Astrocyte (in vitro differentiated cells and primary cell): Measurements from ENCODE around the gene H2BK1. TPM values are rescaled to one million over a fixed set of nuclear protein-coding genes. Genes with fewer than 3 reads are reported as not detected.

Experiments
- DNase-seq: peaks from one replicate; pipeline ENCODE4 v3.0.0-alpha.2; 2010; ENCODE audit warnings: low read depth
- FAIRE-seq: peaks from 2 replicates; lab custom pipeline; 2011; peaks lifted over from hg19 to GRCh38; lab: Jason Lieb, UNC
- H2AFZ ChIP-seq: 2 replicates; pipeline ENCODE4 v1.6.0; 2012; ENCODE audit warnings: low read depth, low read length, inconsistent platforms
- H3K27ac ChIP-seq: 2 replicates; pipeline ENCODE4 v1.5.1; 2011; ENCODE audit warnings: low read depth, low read length, inconsistent platforms
- H3K27me3 ChIP-seq: 2 replicates; pipeline ENCODE4 v1.6.0; 2011; ENCODE audit warnings: low read length, inconsistent platforms; ENCODE audit not compliant: insufficient read depth
- H3K36me3 ChIP-seq: 2 replicates; pipeline ENCODE4 v1.5.1; 2011; ENCODE audit warnings: low read length, inconsistent platforms; ENCODE audit not compliant: insufficient read depth
- H3K4me1 ChIP-seq: 2 replicates; pipeline ENCODE4 v1.5.1; 2011; ENCODE audit warnings: low read length, inconsistent platforms; ENCODE audit not compliant: insufficient read depth
- H3K4me2 ChIP-seq: 2 replicates; pipeline ENCODE4 v1.6.0; 2012; ENCODE audit warnings: low read length, inconsistent platforms
- H3K4me3 ChIP-seq: 2 replicates; pipeline ENCODE4 v1.5.1; 2011; ENCODE audit warnings: low read depth, mild to moderate bottlenecking, low read length, inconsistent platforms; ENCODE audit not compliant: insufficient read depth
- H3K79me2 ChIP-seq: 2 replicates; pipeline ENCODE4 v1.6.0; 2012; ENCODE audit warnings: mild to moderate bottlenecking, low read length, inconsistent platforms; ENCODE audit not compliant: insufficient read depth
- H3K9ac ChIP-seq: 2 replicates; pipeline ENCODE4 v1.6.0; 2012; ENCODE audit warnings: mild to moderate bottlenecking, low read length, inconsistent platforms
- H3K9me3 ChIP-seq: 2 replicates; pipeline ENCODE4 v1.5.1; 2012; ENCODE audit warnings: low read depth, mild to moderate bottlenecking, low read length, inconsistent platforms; ENCODE audit not compliant: insufficient read depth
- H4K20me1 ChIP-seq: 2 replicates; pipeline ENCODE4 v1.6.0; 2012; ENCODE audit warnings: low read length, inconsistent platforms; ENCODE audit not compliant: insufficient read depth
- H3K27ac Mint-ChIP-seq: one replicate; pipeline ENCODE4 v1.8.0; 2021; ENCODE audit warnings: mild to moderate bottlenecking, mixed read lengths; ENCODE audit not compliant: unreplicated experiment
- H3K27me3 Mint-ChIP-seq: one replicate; pipeline ENCODE4 v1.8.0; 2021; ENCODE audit warnings: low read depth, mixed read lengths; ENCODE audit not compliant: unreplicated experiment
- H3K36me3 Mint-ChIP-seq: one replicate; pipeline ENCODE4 v1.8.0; 2021; ENCODE audit warnings: low read depth, mixed read lengths; ENCODE audit not compliant: unreplicated experiment
- H3K4me1 Mint-ChIP-seq: one replicate; pipeline ENCODE4 v1.8.0; 2021; ENCODE audit warnings: low read depth, mixed read lengths; ENCODE audit not compliant: unreplicated experiment
- H3K4me3 Mint-ChIP-seq: one replicate; pipeline ENCODE4 v1.8.0; 2021; ENCODE audit warnings: mild to moderate bottlenecking, moderate library complexity, mixed read lengths; ENCODE audit not compliant: unreplicated experiment
- H3K9me3 Mint-ChIP-seq: one replicate; pipeline ENCODE4 v1.8.0; 2021; ENCODE audit warnings: mild to moderate bottlenecking, mixed read lengths; ENCODE audit not compliant: unreplicated experiment
- EZH2 ChIP-seq: IDR thresholded peaks from 2 replicates; pipeline ENCODE4 v1.6.1; 2012; ENCODE audit warnings: mild to moderate bottlenecking, low read length, inconsistent platforms; ENCODE audit not compliant: insufficient read depth
- total RNA-seq: library from RNA; stranded (reverse); gene quantifications from 2 replicates; pipeline ENCODE4 v1.2.1, GENCODE V29; 2021
- TF ChIP-seq, protein P1 (sequence below): IDR thresholded peaks from 2 replicates; pipeline ENCODE4 v1.5.1; 2011; ENCODE audit warnings: low read depth, mild to moderate bottlenecking, inconsistent platforms, low read length, moderate library complexity; ENCODE audit not compliant: insufficient read depth

H2BK1 gene
- total RNA-seq, 1 donor from 2014 or later = not detected

DNA sequence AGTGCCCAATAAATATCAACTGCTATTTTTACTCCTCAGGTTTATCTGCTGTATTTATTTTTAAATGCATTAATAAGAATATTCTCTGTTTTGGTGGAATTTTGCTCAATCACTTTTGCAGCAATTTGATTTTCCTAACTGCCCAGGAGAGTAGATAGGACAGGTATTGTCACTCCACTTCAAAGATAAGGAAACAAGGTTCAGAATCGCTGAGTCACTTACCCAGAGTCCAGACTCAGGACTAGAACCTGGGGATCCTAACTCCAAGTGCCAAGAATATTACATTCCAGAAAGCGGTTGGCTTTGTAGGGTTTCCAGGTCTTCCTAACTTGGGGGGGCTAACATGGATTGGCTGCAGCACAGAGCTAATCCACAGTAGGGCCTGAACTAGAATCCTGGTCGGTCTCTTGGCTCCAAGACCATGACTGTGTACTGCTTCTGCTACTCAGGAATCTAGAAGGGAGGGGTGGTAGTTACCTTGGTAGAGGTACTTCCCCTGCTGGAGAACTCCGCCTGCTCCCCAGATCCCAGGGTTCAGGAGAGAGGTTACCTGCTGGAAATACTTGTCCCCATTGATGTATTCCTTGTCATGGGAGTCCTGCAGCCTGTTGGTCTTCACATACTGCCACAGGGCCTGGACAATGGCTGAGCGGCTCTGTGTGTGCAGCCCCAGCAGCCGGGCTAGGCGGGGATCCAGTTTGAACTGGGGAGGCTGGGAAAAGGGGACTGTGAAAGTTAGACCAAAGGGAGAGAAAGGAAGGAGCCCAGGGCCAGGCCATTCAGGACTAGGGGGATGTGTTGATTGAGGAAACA is 30.9 kb upstream of the H2BK1 start:
- Histone ChIP-seq H3K27ac (no peak overlapping the region), H3K27me3 (no peaks in the 10 kb centered on the region), H3K79me2 (peaks cover 42% of the 10 kb centered on the region), H3K9me3 (no peaks in the 10 kb centered on the region), H4K20me1 (peaks cover 93% of the 10 kb centered on the region), H3K36me3 (peaks cover 37% of the 10 kb centered on the region), H2AFZ (no peak overlapping the region), H3K4me2 (no peak overlapping the region), H3K4me1 (peaks cover 14% of the 10 kb centered on the region), H3K4me3 (no peak overlapping the region), H3K9ac (no peak overlapping the region)
- FAIRE-seq = no peak
- H3K27ac Mint-ChIP-seq = peak overlapping the region; percentile 53
- H3K4me1 Mint-ChIP-seq = peaks cover 6% of the 10 kb centered on the region
- H3K4me3 Mint-ChIP-seq = no peak overlapping the region
- no peak for DNase-seq
- no peaks in the 10 kb centered on the region for H3K27me3 Mint-ChIP-seq
- H3K36me3 Mint-ChIP-seq = peaks cover 21% of the 10 kb centered on the region
- H3K9me3 Mint-ChIP-seq = no peaks in the 10 kb centered on the region
- TF ChIP-seq EZH2 = no peak
- TF ChIP-seq, protein P1, sequence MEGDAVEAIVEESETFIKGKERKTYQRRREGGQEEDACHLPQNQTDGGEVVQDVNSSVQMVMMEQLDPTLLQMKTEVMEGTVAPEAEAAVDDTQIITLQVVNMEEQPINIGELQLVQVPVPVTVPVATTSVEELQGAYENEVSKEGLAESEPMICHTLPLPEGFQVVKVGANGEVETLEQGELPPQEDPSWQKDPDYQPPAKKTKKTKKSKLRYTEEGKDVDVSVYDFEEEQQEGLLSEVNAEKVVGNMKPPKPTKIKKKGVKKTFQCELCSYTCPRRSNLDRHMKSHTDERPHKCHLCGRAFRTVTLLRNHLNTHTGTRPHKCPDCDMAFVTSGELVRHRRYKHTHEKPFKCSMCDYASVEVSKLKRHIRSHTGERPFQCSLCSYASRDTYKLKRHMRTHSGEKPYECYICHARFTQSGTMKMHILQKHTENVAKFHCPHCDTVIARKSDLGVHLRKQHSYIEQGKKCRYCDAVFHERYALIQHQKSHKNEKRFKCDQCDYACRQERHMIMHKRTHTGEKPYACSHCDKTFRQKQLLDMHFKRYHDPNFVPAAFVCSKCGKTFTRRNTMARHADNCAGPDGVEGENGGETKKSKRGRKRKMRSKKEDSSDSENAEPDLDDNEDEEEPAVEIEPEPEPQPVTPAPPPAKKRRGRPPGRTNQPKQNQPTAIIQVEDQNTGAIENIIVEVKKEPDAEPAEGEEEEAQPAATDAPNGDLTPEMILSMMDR = no peak

DNA sequence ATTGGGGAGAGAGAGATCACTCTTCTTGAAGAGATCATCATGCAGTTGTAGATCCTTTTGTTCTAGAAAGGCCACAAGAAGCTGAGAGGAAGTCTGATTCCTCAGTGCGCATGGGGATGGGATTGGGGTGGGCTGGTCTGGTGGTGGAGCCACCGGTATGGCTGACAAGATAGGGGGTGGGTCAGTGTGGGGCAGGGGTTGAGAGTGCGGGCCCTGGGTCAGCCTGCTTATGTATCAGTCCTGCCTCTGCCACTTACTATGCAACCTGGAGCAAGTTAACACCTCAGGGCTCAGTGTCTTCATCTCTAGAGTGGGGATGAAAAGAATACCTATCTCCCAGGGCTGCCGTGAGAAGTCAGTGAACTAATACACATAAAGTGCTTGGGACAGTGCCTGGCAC is 30.2 kb upstream of the H2BK1 start:
- Histone ChIP-seq H3K9me3 (no peaks in the 10 kb centered on the region), H2AFZ (no peak overlapping the region), H3K36me3 (peaks cover 40% of the 10 kb centered on the region), H3K27ac (no peak overlapping the region), H3K79me2 (peaks cover 46% of the 10 kb centered on the region), H3K27me3 (no peaks in the 10 kb centered on the region), H3K4me1 (peaks cover 8% of the 10 kb centered on the region), H3K9ac (no peak overlapping the region), H4K20me1 (peaks cover 94% of the 10 kb centered on the region), H3K4me2 (no peak overlapping the region), H3K4me3 (no peak overlapping the region)
- TF ChIP-seq, protein P1 = no peak
- TF ChIP-seq EZH2 = no peak
- Mint-ChIP-seq H3K27ac (peak overlapping the region; percentile 34), H3K27me3 (no peaks in the 10 kb centered on the region), H3K4me1 (peaks cover 9% of the 10 kb centered on the region), H3K36me3 (peaks cover 21% of the 10 kb centered on the region), H3K4me3 (no peak overlapping the region), H3K9me3 (no peaks in the 10 kb centered on the region)
- no peak for FAIRE-seq
- DNase-seq = no peak

DNA sequence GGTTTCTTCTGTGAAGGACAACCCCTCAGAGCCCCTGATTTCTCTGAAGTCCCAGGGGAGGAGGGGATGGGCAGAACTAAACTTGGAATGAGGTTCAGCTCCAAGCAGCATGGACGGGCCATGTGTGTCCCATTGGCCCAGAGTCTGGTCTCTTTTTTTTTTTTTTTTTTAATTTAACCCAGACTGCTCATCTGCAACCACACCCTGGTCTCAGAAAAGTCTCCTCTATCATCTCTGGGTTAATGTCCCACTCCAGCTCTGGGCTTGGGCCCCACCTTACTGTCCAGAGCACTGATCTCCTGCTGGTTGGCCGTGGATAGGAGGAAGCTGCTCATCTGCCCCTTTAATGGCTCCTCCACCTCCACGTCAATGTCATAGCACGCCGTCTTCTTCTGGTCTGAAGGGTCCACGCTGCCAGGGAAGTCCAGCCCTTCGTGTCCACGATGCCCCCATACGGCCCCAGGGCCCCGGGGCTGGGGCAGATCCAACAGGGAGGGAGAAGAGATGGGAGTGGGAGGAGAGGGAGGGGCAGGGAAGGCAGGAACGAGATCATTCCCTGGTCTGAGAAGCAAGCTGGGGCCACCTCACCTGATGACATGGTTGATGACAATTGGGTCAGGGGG is 29.7 kb upstream of the H2BK1 start:
- Mint-ChIP-seq H3K9me3 (no peaks in the 10 kb centered on the region), H3K27me3 (no peaks in the 10 kb centered on the region), H3K36me3 (peaks cover 21% of the 10 kb centered on the region), H3K4me3 (no peak overlapping the region), H3K4me1 (peaks cover 10% of the 10 kb centered on the region), H3K27ac (peak overlapping the region; percentile 69)
- Histone ChIP-seq H3K4me1 (peaks cover 6% of the 10 kb centered on the region), H3K4me3 (no peak overlapping the region), H2AFZ (no peak overlapping the region), H3K27ac (no peak overlapping the region), H3K79me2 (peaks cover 52% of the 10 kb centered on the region), H3K9ac (no peak overlapping the region), H4K20me1 (peaks cover 97% of the 10 kb centered on the region), H3K36me3 (peaks cover 40% of the 10 kb centered on the region), H3K4me2 (no peak overlapping the region), H3K27me3 (no peaks in the 10 kb centered on the region), H3K9me3 (no peaks in the 10 kb centered on the region)
- FAIRE-seq (no peak), DNase-seq (no peak)
- TF ChIP-seq, protein P1 = no peak
- TF ChIP-seq EZH2 = no peak
